HCT116 (cell line): ENCODE results near the gene ATG2B. TPM values are rescaled to one million over a fixed set of nuclear protein-coding genes. Genes with fewer than 3 reads are reported as not detected.

Experiments
- ATAC-seq: fragments of 200-7000 bp; cut with Tn5 transposase; 2 replicates; pipeline ENCODE4 v1.9.1; 2020; ENCODE audit warnings: mild to moderate bottlenecking, moderate library complexity
- BruUV-seq: library from RNA; stranded (reverse); fragments of 400-500 nt; replicated peaks from 2 replicates; lab custom pipeline; 2021; lab: Mats Ljungman, UMichigan
- CTCF ChIA-PET: fragments of 300-600 bp; sonication (Branson Sonifier 250); formaldehyde crosslinking; loops from one replicate; lab custom pipeline; 2021; ENCODE audit warnings: antibody characterized with exemption; lab: Charles Lee
- POLR2A ChIA-PET: fragments of 300-600, 350-600 bp; sonication (Branson Sonifier 250); formaldehyde crosslinking; loops from one replicate; lab custom pipeline; 2021; ENCODE audit warnings: antibody characterized with exemption; lab: Charles Lee
- RAD21 ChIA-PET, 2 experiments: fragments of 300-600 bp; sonication (Branson Sonifier 250); formaldehyde crosslinking; loops; one replicate each; lab custom pipeline; 2023; ENCODE audit warnings: low total read pairs in 2 of 2; ENCODE audit not compliant: uncharacterized antibody in 2 of 2, unreplicated experiment in 2 of 2, low non-redundant PET in 1 of 2; lab: Charles Lee
- DNase-seq: peaks from one replicate; pipeline ENCODE4 v3.0.0-alpha.2; 2010; ENCODE audit warnings: low read depth, low spot score
- H2AFZ ChIP-seq: fragments of 200-600 bp; shearing (Covaris generic), sonication (generic); 2 replicates; pipeline ENCODE4 v1.6.1; 2017; ENCODE audit warnings: low read depth, mixed run types, mixed read lengths, antibody characterized with exemption, low read length; ENCODE audit not compliant: poor library complexity, severe bottlenecking
- H3K27ac ChIP-seq: 2 replicates; pipeline ENCODE4 v1.5.1; 2012; ENCODE audit warnings: low read depth, low read length
- H3K27me3 ChIP-seq: fragments of 200-600 bp; sonication (generic); 2 replicates; pipeline ENCODE4 v1.6.1; 2016; ENCODE audit warnings: mixed run types, low read length, mixed read lengths; ENCODE audit not compliant: insufficient read depth
- H3K36me3 ChIP-seq, 2 experiments: fragments of 200-500 bp in 1 of 2; fragments of 200-600 bp in 1 of 2; sonication (Bioruptor generic) in 1 of 2; sonication (generic) in 1 of 2; 2 replicates each; pipeline versions ENCODE4 v1.5.1 to v1.6.1; 2014 to 2016; ENCODE audit warnings: low read length in 2 of 2, inconsistent platforms in 1 of 2, mixed read lengths in 1 of 2, mixed run types in 1 of 2; ENCODE audit not compliant: insufficient read depth in 2 of 2, control insufficient read depth in 1 of 2
- H3K4me1 ChIP-seq, 2 experiments: fragments of 200-600 bp in 1 of 2; sonication (generic) in 1 of 2; 2 replicates each; pipeline versions ENCODE4 v1.5.1 to v1.6.1; 2012 to 2017; ENCODE audit warnings: low read length in 2 of 2, inconsistent platforms in 1 of 2, mild to moderate bottlenecking in 1 of 2, mixed read lengths in 1 of 2, mixed run types in 1 of 2, moderate library complexity in 1 of 2; ENCODE audit not compliant: insufficient read depth in 2 of 2, control insufficient read depth in 1 of 2
- H3K4me2 ChIP-seq: fragments of 200-600 bp; sonication (generic); 2 replicates; pipeline ENCODE4 v1.6.1; 2017; ENCODE audit warnings: mixed run types, low read length, mixed read lengths
- H3K4me3 ChIP-seq, 2 experiments: fragments of 200-600 bp in 1 of 2; sonication (generic) in 1 of 2; replicated peaks in 1 of 2; 2 replicates each; pipeline ENCODE4 v1.5.1; 2011 to 2016; ENCODE audit warnings: low read length in 2 of 2, control low read depth in 1 of 2, low read depth in 1 of 2, mild to moderate bottlenecking in 1 of 2, mixed read lengths in 1 of 2, mixed run types in 1 of 2
- H3K79me2 ChIP-seq: fragments of 200-600 bp; sonication (generic); 2 replicates; pipeline ENCODE4 v1.6.1; 2017; ENCODE audit warnings: mild to moderate bottlenecking, mixed run types, low read length, moderate library complexity, mixed read lengths; ENCODE audit not compliant: insufficient read depth
- H3K9ac ChIP-seq: fragments of 200-600 bp; sonication (generic); 2 replicates; pipeline ENCODE4 v1.6.1; 2016; ENCODE audit warnings: low read length, mixed read lengths
- H3K9me2 ChIP-seq: fragments of 200-600 bp; sonication (generic), shearing (Covaris generic); 2 replicates; pipeline ENCODE4 v1.6.1; 2017; ENCODE audit warnings: mixed run types, mild to moderate bottlenecking, moderate library complexity; ENCODE audit not compliant: insufficient read depth
- H3K9me3 ChIP-seq, 2 experiments: fragments of 200-500 bp in 1 of 2; fragments of 200-600 bp in 1 of 2; sonication (Bioruptor generic) in 1 of 2; sonication (generic) in 1 of 2; 2 replicates each; pipeline ENCODE4 v1.6.1; 2014 to 2017; ENCODE audit warnings: low read length in 2 of 2, mixed read lengths in 2 of 2, inconsistent platforms in 1 of 2, low read depth in 1 of 2, mild to moderate bottlenecking in 1 of 2, mixed run types in 1 of 2, moderate library complexity in 1 of 2; ENCODE audit not compliant: control insufficient read depth in 1 of 2, insufficient read depth in 1 of 2
- H4K20me1 ChIP-seq: fragments of 200-600 bp; sonication (generic), shearing (Covaris generic); 2 replicates; pipeline ENCODE4 v1.6.1; 2017; ENCODE audit warnings: mixed run types, mild to moderate bottlenecking, moderate library complexity; ENCODE audit not compliant: insufficient read depth
- FOSL1 ChIP-seq: IDR thresholded peaks from 2 replicates; pipeline ENCODE4 v1.6.1; 2012; ENCODE audit warnings: low read depth
- POLR2A ChIP-seq: IDR thresholded peaks from 2 replicates; pipeline ENCODE4 v1.7.0; 2011; ENCODE audit warnings: borderline replicate concordance; ENCODE audit not compliant: insufficient read depth, insufficient read length; ENCODE audit errors: extremely low read depth
- RAD21 ChIP-seq: IDR thresholded peaks from 2 replicates; pipeline ENCODE4 v1.6.1; 2012; ENCODE audit warnings: low read depth, mild to moderate bottlenecking
- YY1 ChIP-seq: IDR thresholded peaks from 2 replicates; pipeline ENCODE4 v1.6.1; 2011; ENCODE audit warnings: low read length, low read depth, moderate library complexity, mild to moderate bottlenecking; ENCODE audit not compliant: insufficient replicate concordance; ENCODE audit errors: extremely low read depth
- ZNF274 ChIP-seq: fragments of 200-500 bp; sonication (Bioruptor generic); IDR thresholded peaks from 2 replicates; pipeline ENCODE4 v1.6.1; 2014; ENCODE audit warnings: mild to moderate bottlenecking, low read depth, low read length, inconsistent platforms
- intact Hi-C: fragments of 100-400 bp; cut with micrococcal nuclease; formaldehyde crosslinking; loops from 2 replicates; pipeline ENCODE4 v1.10.0; 2022
- total RNA-seq: library from RNA; stranded (reverse); gene quantifications from one replicate; pipeline ENCODE4 v1.2.1, GENCODE V29; 2021; ENCODE audit not compliant: unreplicated experiment

The ATG2B gene
- total RNA-seq, 1 experiment from 2014 or later: 6.4 TPM

DNA sequence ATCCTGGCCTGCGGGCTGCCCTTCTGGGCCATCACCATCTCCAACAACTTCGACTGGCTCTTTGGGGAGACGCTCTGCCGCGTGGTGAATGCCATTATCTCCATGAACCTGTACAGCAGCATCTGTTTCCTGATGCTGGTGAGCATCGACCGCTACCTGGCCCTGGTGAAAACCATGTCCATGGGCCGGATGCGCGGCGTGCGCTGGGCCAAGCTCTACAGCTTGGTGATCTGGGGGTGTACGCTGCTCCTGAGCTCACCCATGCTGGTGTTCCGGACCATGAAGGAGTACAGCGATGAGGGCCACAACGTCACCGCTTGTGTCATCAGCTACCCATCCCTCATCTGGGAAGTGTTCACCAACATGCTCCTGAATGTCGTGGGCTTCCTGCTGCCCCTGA, 122.5 kb downstream of the ATG2B start:
- ChIA-PET POLR2A (no interaction called here), RAD21 (no interaction called here), CTCF (no interaction called here)
- Histone ChIP-seq H3K27ac (no peak overlapping the region), H3K36me3 (no peaks in the 10 kb centered on the region), H2AFZ (no peak overlapping the region), H3K9ac (no peak overlapping the region), H3K27me3 (no peaks in the 10 kb centered on the region; the same call in 1 of the 2 replicates), H3K9me2 (no peaks in the 10 kb centered on the region), H3K4me2 (no peak overlapping the region), H3K4me1 (no peaks in the 10 kb centered on the region), H3K4me3 (no peak overlapping the region), H3K79me2 (no peaks in the 10 kb centered on the region), H4K20me1 (no peaks in the 10 kb centered on the region), H3K9me3 (no peaks in the 10 kb centered on the region)
- no TSS peak for BruUV-seq
- ATAC-seq: no peak
- intact Hi-C loops: no loop called here
- no peak for DNase-seq
- no peak for TF ChIP-seq FOSL1
- TF ChIP-seq ZNF274: no peak
- no peak for TF ChIP-seq POLR2A
- no peak for TF ChIP-seq RAD21

DNA sequence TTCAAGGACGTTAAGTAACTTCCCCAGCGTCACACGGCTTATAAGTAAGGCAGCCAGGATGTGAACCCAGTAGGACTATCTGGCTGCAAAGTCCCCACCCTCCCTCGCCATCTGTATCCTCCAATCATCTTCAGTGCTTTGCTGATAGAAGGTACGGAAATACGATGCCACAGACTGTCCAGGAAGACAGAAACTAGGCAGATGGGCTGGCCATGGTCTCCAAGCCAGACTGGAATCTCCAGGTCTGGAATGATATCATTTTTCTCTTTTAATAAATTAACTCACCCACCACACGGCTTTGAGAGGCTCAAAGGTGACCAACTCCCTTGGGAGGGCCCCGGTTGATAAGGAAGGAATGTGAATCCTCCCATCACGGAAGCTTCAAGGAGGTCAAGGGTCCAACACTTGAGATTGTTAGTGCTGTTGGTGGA, 123.4 kb downstream of the ATG2B start:
- Histone ChIP-seq H3K4me1 (no peaks in the 10 kb centered on the region), H4K20me1 (no peaks in the 10 kb centered on the region), H3K9me2 (no peaks in the 10 kb centered on the region), H3K4me3 (no peak overlapping the region), H2AFZ (no peak overlapping the region), H3K9ac (no peak overlapping the region), H3K4me2 (no peak overlapping the region), H3K79me2 (no peaks in the 10 kb centered on the region), H3K36me3 (no peaks in the 10 kb centered on the region), H3K27ac (no peak overlapping the region), H3K27me3 (no peaks in the 10 kb centered on the region; the same call in 1 of the 2 replicates), H3K9me3 (no peaks in the 10 kb centered on the region)
- ChIA-PET CTCF (no interaction called here), POLR2A (no interaction called here), RAD21 (no interaction called here)
- no TSS peak for BruUV-seq
- no peak for DNase-seq
- intact Hi-C loops: no loop called here
- TF ChIP-seq YY1: no peak
- no peak for ATAC-seq
